ENCODE results near the gene PCBP3. TPM values are rescaled to one million over a fixed set of nuclear protein-coding genes. Genes with fewer than 3 reads are reported as not detected.

The PCBP3 gene
- total and polyA plus RNA-seq, 10 of the 15 experiments (the other 5 are each of a cell fraction or from before 2014, with no cell fraction given): 0.09 to 1.3 (median 0.46) TPM; not detected in 3

DNA sequence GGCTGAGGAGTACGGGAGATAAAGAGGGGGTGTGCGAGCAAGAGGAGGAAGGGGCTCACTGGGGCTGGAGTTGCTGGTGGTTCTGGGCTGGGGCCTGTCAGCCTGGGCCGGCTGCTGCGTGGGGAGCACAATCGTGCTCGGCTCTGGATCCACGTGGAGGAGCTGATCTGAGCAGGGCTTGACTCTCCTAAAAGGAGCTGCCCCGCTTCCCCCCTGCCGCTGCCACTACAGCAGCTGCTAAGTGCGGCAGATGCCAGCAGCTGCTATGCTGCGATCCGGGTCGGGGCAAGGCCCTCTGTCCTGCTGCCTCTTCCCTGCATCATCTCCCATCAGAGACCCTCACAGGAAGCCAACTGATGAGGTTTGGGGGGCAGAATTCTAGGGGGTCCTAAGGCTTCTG is 165.9 kb downstream of the PCBP3 start (continued):
- TF ChIP-seq NFIC (IDR thresholded peaks at IDR 0.05; ENCODE audit: low read depth, low read length): no peak
- TF ChIP-seq CREB1 (IDR thresholded peaks at IDR 0.05; ENCODE audit: low read depth): no peak
- TF ChIP-seq, protein P1, sequence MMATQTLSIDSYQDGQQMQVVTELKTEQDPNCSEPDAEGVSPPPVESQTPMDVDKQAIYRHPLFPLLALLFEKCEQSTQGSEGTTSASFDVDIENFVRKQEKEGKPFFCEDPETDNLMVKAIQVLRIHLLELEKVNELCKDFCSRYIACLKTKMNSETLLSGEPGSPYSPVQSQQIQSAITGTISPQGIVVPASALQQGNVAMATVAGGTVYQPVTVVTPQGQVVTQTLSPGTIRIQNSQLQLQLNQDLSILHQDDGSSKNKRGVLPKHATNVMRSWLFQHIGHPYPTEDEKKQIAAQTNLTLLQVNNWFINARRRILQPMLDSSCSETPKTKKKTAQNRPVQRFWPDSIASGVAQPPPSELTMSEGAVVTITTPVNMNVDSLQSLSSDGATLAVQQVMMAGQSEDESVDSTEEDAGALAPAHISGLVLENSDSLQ (IDR thresholded peaks at IDR 0.05): no peak

DNA sequence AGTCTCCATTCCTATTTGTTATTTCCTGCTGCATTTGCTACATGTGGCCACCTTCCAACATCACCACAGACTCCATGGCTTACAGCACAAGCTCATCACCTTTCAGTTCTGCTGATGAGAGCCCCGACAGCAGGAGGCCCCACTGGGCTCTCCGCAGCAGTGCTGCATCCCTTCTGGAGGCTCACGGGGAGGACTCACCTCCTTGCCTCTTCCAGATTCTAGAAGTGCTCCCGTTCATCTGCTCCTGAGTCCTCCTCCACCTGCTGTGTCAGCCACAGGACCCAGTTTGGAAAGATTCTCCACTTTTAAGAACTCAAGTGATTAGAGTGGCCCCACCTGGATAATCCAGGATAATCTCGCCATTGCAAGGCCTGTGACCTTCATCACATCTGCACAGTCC is 167.6 kb downstream of the PCBP3 start:
- no peak overlapping the region for H3K4me3 ChIP-seq
- H3K4me1 ChIP-seq (ENCODE audit: control insufficient read depth, insufficient read depth, low read length): no peaks in the 10 kb centered on the region
- DNase-seq (ENCODE audit: low read depth, low spot score): no peak
- FAIRE-seq: no peak
- SMC1A ChIA-PET (ENCODE audit: uncharacterized antibody, unreplicated experiment): interaction anchor here (0.7 kb wide), 1 partner anchor 255 kb away, joined by 3 read pairs; no protein-coding TSS in a partner anchor
- in situ Hi-C loops (cut with MboI) (loop anchor here (10.0 to 25.0 kb wide), 2 partner anchors 349 to 516 kb away; no protein-coding TSS in a partner anchor), intact Hi-C loops (cut with micrococcal nuclease; ENCODE audit: unreplicated experiment) (loop anchor here (10.0 kb wide), 1 partner anchor 166 kb away; the partner anchor contains the start of gene PCBP3)
- no peak overlapping the region for H3K9ac ChIP-seq (ENCODE audit: control insufficient read depth, insufficient read depth, low read length)
- no peak for ATAC-seq
- 70% methylated on average over 5 of the region's 5 CpGs for WGBS (ENCODE audit: insufficient coverage, insufficient replicate concordance, low lambda C conversion rate, missing lambda C conversion rate)
- H3K9me3 ChIP-seq (replicated peaks; ENCODE audit: control insufficient read depth, insufficient read depth, low read length): no peaks in the 10 kb centered on the region
- H2AFZ ChIP-seq (ENCODE audit: control insufficient read depth, low read depth, low read length): no peak overlapping the region
- H3K79me2 ChIP-seq (ENCODE audit: control insufficient read depth, insufficient read depth, low read length): no peaks in the 10 kb centered on the region
- RAD21 ChIA-PET (ENCODE audit: unreplicated experiment): no interaction called here
- H4K20me1 ChIP-seq (ENCODE audit: control insufficient read depth, insufficient read depth): no peaks in the 10 kb centered on the region
- CTCF ChIA-PET: interaction anchor here (1.2 kb wide), 1 partner anchor 32 kb away, joined by 3 read pairs; no protein-coding TSS in a partner anchor
- no peaks in the 10 kb centered on the region for H3K36me3 ChIP-seq (ENCODE audit: control insufficient read depth in 2 of 2, insufficient read depth in 2 of 2, low read length in 1 of 2)
- BruUV-seq (replicated peaks): no TSS peak
- no peak overlapping the region for H3K27ac ChIP-seq (ENCODE audit: control insufficient read depth, insufficient read depth)
- TF ChIP-seq SPI1 (IDR thresholded peaks at IDR 0.05; ENCODE audit: borderline replicate concordance, insufficient read depth, low read depth, low read length): no peak
- TF ChIP-seq SIX5 (IDR thresholded peaks at IDR 0.05; ENCODE audit: low read depth, low read length, severe bottlenecking): no peak
- H3K4me2 ChIP-seq (ENCODE audit: control insufficient read depth, insufficient read depth): no peak overlapping the region
- no peaks in the 10 kb centered on the region for H3K27me3 ChIP-seq (replicated peaks in 1 of 2; ENCODE audit: control insufficient read depth in 2 of 2, insufficient read depth in 2 of 2, low read length in 1 of 2)
- POLR2A ChIA-PET: no interaction called here

Data from GM12878 (cell line).